Smooth muscle cell (in vitro differentiated cells): ENCODE measurements around the gene EHMT1. TPM values are rescaled to one million over a fixed set of nuclear protein-coding genes. Genes with fewer than 3 reads are reported as not detected.

Experiments used
- DNase-seq: peaks from one replicate; lab custom pipeline; 2025; ENCODE audit not compliant: unreplicated experiment; lab: John Stamatoyannopoulos, UW
- H2AFZ ChIP-seq: fragments of 200-600 bp; sonication (generic); 2 replicates; pipeline ENCODE4 v1.6.0; 2016; ENCODE audit warnings: antibody characterized with exemption, low read depth, mild to moderate bottlenecking
- H3F3A ChIP-seq: fragments of 200-600 bp; sonication (generic); 2 replicates; pipeline ENCODE4 v1.6.0; 2017; ENCODE audit warnings: antibody characterized with exemption, low read depth
- H3K27ac ChIP-seq: fragments of 200-600 bp; sonication (generic); 2 replicates; pipeline ENCODE4 v1.5.1; 2016; ENCODE audit warnings: low read depth, mild to moderate bottlenecking
- H3K27me3 ChIP-seq: fragments of 200-600 bp; sonication (generic); 2 replicates; pipeline ENCODE4 v1.6.1; 2016; ENCODE audit warnings: low read depth, mild to moderate bottlenecking
- H3K36me3 ChIP-seq: fragments of 200-600 bp; sonication (generic); 2 replicates; pipeline ENCODE4 v1.5.1; 2016; ENCODE audit warnings: low read depth
- H3K4me1 ChIP-seq: fragments of 200-600 bp; sonication (generic); 2 replicates; pipeline ENCODE4 v1.5.1; 2016; ENCODE audit warnings: low read depth
- H3K4me2 ChIP-seq: fragments of 200-600 bp; sonication (generic); 2 replicates; pipeline ENCODE4 v1.6.0; 2016; ENCODE audit warnings: mild to moderate bottlenecking
- H3K4me3 ChIP-seq: fragments of 200-600 bp; sonication (generic); 2 replicates; pipeline ENCODE4 v1.5.1; 2016; ENCODE audit warnings: mild to moderate bottlenecking
- H3K79me2 ChIP-seq: fragments of 200-600 bp; sonication (generic); 2 replicates; pipeline ENCODE4 v1.6.0; 2016; ENCODE audit warnings: low read depth, mild to moderate bottlenecking
- H3K9ac ChIP-seq: fragments of 200-600 bp; sonication (generic); 2 replicates; pipeline ENCODE4 v1.6.0; 2016; ENCODE audit warnings: low read depth
- H3K9me3 ChIP-seq: fragments of 200-600 bp; sonication (generic); replicated peaks from 2 replicates; pipeline ENCODE4 v1.5.1; 2016; ENCODE audit warnings: low read depth
- H4K20me1 ChIP-seq: fragments of 200-600 bp; sonication (generic); 2 replicates; pipeline ENCODE4 v1.6.0; 2016; ENCODE audit warnings: low read depth
- WGBS: methylation state at CpG from one replicate; pipeline ENCODE4 v1.1.7; 2016; ENCODE audit warnings: low lambda C conversion rate; 5-methylcytosine and 5-hydroxymethylcytosine counted together
- polyA plus RNA-seq: library from polyadenylated mRNA; unstranded; fragments of >200 nt; fragmentation: Nextera tagmentation; extraction: Ambion mirVana; gene quantifications from 2 replicates; pipeline ENCODE4 v1.2.1, GENCODE V29; 2016
- total RNA-seq: library from RNA; depleted of rRNA; stranded (reverse); fragments of >200 nt; gene quantifications from 2 replicates; pipeline ENCODE4 v1.2.3, GENCODE V29; 2014
- TF ChIP-seq, protein P1 (sequence below): fragments of 200-600 bp; sonication (generic); IDR thresholded peaks from 2 replicates; pipeline ENCODE4 v1.5.1; 2017; ENCODE audit warnings: borderline replicate concordance, mild to moderate bottlenecking, antibody characterized with exemption; ENCODE audit not compliant: insufficient read depth, poor library complexity, severe bottlenecking

The EHMT1 gene
- total and polyA plus RNA-seq, 2 experiments from 2014 or later: 23.1 to 34.1 TPM

GRCh38 chr9:137668203-137668602 is 49.4 kb downstream of the EHMT1 start:
- Histone ChIP-seq H3K9me3 (no peaks in the 10 kb centered on the region), H3K4me3 (no peak overlapping the region), H3K4me2 (no peak overlapping the region), H4K20me1 (peaks cover 99% of the 10 kb centered on the region), H3K27me3 (no peaks in the 10 kb centered on the region), H3F3A (no peaks in the 10 kb centered on the region), H3K36me3 (no peaks in the 10 kb centered on the region), H3K9ac (no peak overlapping the region), H2AFZ (no peak overlapping the region), H3K4me1 (peaks cover 54% of the 10 kb centered on the region), H3K79me2 (peaks cover 78% of the 10 kb centered on the region), H3K27ac (no peak overlapping the region)
- DNase-seq: no peak
- TF ChIP-seq, protein P1, sequence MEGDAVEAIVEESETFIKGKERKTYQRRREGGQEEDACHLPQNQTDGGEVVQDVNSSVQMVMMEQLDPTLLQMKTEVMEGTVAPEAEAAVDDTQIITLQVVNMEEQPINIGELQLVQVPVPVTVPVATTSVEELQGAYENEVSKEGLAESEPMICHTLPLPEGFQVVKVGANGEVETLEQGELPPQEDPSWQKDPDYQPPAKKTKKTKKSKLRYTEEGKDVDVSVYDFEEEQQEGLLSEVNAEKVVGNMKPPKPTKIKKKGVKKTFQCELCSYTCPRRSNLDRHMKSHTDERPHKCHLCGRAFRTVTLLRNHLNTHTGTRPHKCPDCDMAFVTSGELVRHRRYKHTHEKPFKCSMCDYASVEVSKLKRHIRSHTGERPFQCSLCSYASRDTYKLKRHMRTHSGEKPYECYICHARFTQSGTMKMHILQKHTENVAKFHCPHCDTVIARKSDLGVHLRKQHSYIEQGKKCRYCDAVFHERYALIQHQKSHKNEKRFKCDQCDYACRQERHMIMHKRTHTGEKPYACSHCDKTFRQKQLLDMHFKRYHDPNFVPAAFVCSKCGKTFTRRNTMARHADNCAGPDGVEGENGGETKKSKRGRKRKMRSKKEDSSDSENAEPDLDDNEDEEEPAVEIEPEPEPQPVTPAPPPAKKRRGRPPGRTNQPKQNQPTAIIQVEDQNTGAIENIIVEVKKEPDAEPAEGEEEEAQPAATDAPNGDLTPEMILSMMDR: no peak

- Histone ChIP-seq H3K4me2 (no peak overlapping the region), H3K27ac (no peak overlapping the region), H3F3A (no peaks in the 10 kb centered on the region), H3K4me1 (peaks cover 55% of the 10 kb centered on the region), H3K27me3 (no peaks in the 10 kb centered on the region), H3K9me3 (no peaks in the 10 kb centered on the region), H2AFZ (no peak overlapping the region), H3K79me2 (peaks cover 78% of the 10 kb centered on the region), H3K36me3 (no peaks in the 10 kb centered on the region), H3K9ac (no peak overlapping the region), H4K20me1 (peaks cover 100% of the 10 kb centered on the region), H3K4me3 (no peak overlapping the region)
- TF ChIP-seq, protein P1: no peak
- 90% methylated on average over 23 of the region's 23 CpGs for WGBS
- no peak for DNase-seq
Measured at GRCh38 chr9:137669261-137669672, 50.5 kb downstream of the EHMT1 start.

GRCh38 chr9:137670391-137671195 is 51.8 kb downstream of the EHMT1 start:
- H3K4me3 ChIP-seq: no peak overlapping the region
- DNase-seq: no peak
- no peaks in the 10 kb centered on the region for H3K27me3 ChIP-seq
- H3F3A ChIP-seq: no peaks in the 10 kb centered on the region
- no peak overlapping the region for H3K4me2 ChIP-seq
- peaks cover 100% of the 10 kb centered on the region for H4K20me1 ChIP-seq
- H3K9me3 ChIP-seq: no peaks in the 10 kb centered on the region
- H3K27ac ChIP-seq: no peak overlapping the region
- H2AFZ ChIP-seq: no peak overlapping the region
- WGBS: 59% methylated on average over 25 of the region's 25 CpGs
- H3K36me3 ChIP-seq: no peaks in the 10 kb centered on the region
- H3K4me1 ChIP-seq: peaks cover 49% of the 10 kb centered on the region
- TF ChIP-seq, protein P1: no peak
- peaks cover 76% of the 10 kb centered on the region for H3K79me2 ChIP-seq
- no peak overlapping the region for H3K9ac ChIP-seq

GRCh38 chr9:137671196-137671538 is 52.4 kb downstream of the EHMT1 start:
- Histone ChIP-seq H3K27ac (no peak overlapping the region), H3K36me3 (no peaks in the 10 kb centered on the region), H2AFZ (no peak overlapping the region), H3K9ac (no peak overlapping the region), H3K4me3 (no peak overlapping the region), H3K4me2 (no peak overlapping the region), H3K27me3 (no peaks in the 10 kb centered on the region), H3K9me3 (no peaks in the 10 kb centered on the region), H3K79me2 (peaks cover 74% of the 10 kb centered on the region), H4K20me1 (peaks cover 97% of the 10 kb centered on the region), H3K4me1 (peaks cover 43% of the 10 kb centered on the region), H3F3A (no peaks in the 10 kb centered on the region)
- DNase-seq: no peak
- WGBS: 93% methylated on average over 3 of the region's 3 CpGs
- TF ChIP-seq, protein P1: no peak
